WTC11 (cell line): Measurements from ENCODE around the gene TBRG4.

ENCODE experiments used
- CREB1 ChIP-seq: sonication (generic); formaldehyde crosslinking; IDR thresholded peaks from 2 replicates; pipeline ENCODE4 v1.8.0; 2023; ENCODE audit warnings: mild to moderate bottlenecking, missing genetic modification reagents
- FOXK1 ChIP-seq: sonication (generic); formaldehyde crosslinking; IDR thresholded peaks from 2 replicates; pipeline ENCODE4 v1.8.0; 2022; ENCODE audit warnings: mild to moderate bottlenecking, moderate library complexity, missing genetic modification reagents
- IRF2 ChIP-seq: sonication (generic); formaldehyde crosslinking; IDR thresholded peaks from 2 replicates; pipeline ENCODE4 v1.8.0; 2022; ENCODE audit warnings: low read depth, missing genetic modification reagents, borderline replicate concordance
- MXD4 ChIP-seq: fragments of 250-450 bp; sonication (Bioruptor Pico); IDR thresholded peaks from 2 replicates; pipeline ENCODE4 v1.8.0; 2021; ENCODE audit warnings: mild to moderate bottlenecking, moderate library complexity, borderline replicate concordance
- SP1 ChIP-seq: sonication (generic); formaldehyde crosslinking; conservative IDR thresholded peaks from 2 replicates; pipeline ENCODE4 v1.8.1; 2022; ENCODE audit warnings: missing genetic modification reagents
- TCF7 ChIP-seq: sonication (generic); formaldehyde crosslinking; IDR thresholded peaks from 2 replicates; pipeline ENCODE4 v1.8.0; 2022; ENCODE audit warnings: mild to moderate bottlenecking, low read depth, missing genetic modification reagents, moderate library complexity
- TEAD4 ChIP-seq: sonication (generic); formaldehyde crosslinking; IDR thresholded peaks from 2 replicates; pipeline ENCODE4 v1.8.0; 2022; ENCODE audit warnings: mild to moderate bottlenecking, missing genetic modification reagents
- TF ChIP-seq, protein P1 (sequence below): fragments of 200-600 bp; IDR thresholded peaks from 2 replicates; pipeline ENCODE4 v1.8.0; 2022; ENCODE audit warnings: antibody characterized with exemption
- TF ChIP-seq, protein P2 (sequence below): sonication (generic); formaldehyde crosslinking; IDR thresholded peaks from 2 replicates; pipeline ENCODE4 v1.8.1; 2022; ENCODE audit warnings: low read depth, mild to moderate bottlenecking, moderate library complexity, missing genetic modification reagents, borderline replicate concordance
- TF ChIP-seq, protein P3 (sequence below): sonication (generic); formaldehyde crosslinking; IDR thresholded peaks from 2 replicates; pipeline ENCODE4 v1.8.1; 2022; ENCODE audit warnings: low read depth, missing genetic modification reagents, borderline replicate concordance
- TF ChIP-seq, protein P4 (sequence below): sonication (generic); formaldehyde crosslinking; IDR thresholded peaks from 2 replicates; pipeline ENCODE4 v1.8.1; 2023; ENCODE audit warnings: mild to moderate bottlenecking, missing genetic modification reagents, moderate library complexity
- TF ChIP-seq, protein P5 (sequence below): sonication (generic); formaldehyde crosslinking; IDR thresholded peaks from 2 replicates; pipeline ENCODE4 v1.8.0; 2022; ENCODE audit warnings: mild to moderate bottlenecking, missing genetic modification reagents
- TF ChIP-seq, protein P6 (sequence below): sonication (generic); formaldehyde crosslinking; IDR thresholded peaks from 2 replicates; pipeline ENCODE4 v1.8.0; 2022; ENCODE audit warnings: mild to moderate bottlenecking, missing genetic modification reagents
- TF ChIP-seq, protein P7 (sequence below): sonication (generic); formaldehyde crosslinking; conservative IDR thresholded peaks from 2 replicates; pipeline ENCODE4 v1.8.1; 2022; ENCODE audit warnings: mild to moderate bottlenecking, missing genetic modification reagents

DNA sequence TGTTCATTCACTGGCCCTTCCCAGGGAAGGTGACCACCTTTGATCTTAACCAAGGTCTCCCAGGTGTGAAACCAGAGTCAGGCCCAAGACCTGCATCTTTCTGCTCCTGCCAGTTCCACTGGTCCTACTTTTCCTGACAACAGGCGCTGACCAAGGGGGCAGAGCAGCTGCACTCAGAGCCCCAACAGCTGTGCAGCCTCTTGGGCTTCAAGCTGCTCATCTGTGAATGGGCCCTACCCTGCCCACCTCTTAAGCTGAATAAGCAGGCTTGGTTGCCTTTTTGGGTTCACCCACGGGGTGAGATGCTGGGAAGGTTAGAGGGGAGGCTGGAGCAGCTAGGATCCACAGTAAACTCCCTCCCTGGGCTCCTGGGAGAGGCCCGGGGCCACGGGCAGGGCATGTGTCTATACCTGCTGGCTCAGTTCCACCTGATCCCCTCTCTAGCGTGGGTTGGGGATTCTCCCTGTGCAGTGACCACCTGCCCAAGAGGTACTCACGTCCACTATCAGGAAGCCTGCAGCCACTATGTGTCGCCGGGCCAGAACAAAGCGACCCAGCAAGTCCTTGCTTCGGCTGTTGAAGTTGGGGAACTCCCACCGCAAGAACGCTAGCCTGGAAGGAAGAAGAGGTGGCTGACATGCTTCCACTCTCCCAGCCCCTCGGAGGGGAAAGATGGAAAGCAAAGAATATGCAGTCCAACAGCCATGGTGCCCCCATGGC is 10.6 kb downstream of the TBRG4 start:
- TF ChIP-seq, protein P1, sequence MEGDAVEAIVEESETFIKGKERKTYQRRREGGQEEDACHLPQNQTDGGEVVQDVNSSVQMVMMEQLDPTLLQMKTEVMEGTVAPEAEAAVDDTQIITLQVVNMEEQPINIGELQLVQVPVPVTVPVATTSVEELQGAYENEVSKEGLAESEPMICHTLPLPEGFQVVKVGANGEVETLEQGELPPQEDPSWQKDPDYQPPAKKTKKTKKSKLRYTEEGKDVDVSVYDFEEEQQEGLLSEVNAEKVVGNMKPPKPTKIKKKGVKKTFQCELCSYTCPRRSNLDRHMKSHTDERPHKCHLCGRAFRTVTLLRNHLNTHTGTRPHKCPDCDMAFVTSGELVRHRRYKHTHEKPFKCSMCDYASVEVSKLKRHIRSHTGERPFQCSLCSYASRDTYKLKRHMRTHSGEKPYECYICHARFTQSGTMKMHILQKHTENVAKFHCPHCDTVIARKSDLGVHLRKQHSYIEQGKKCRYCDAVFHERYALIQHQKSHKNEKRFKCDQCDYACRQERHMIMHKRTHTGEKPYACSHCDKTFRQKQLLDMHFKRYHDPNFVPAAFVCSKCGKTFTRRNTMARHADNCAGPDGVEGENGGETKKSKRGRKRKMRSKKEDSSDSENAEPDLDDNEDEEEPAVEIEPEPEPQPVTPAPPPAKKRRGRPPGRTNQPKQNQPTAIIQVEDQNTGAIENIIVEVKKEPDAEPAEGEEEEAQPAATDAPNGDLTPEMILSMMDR: no peak
- TF ChIP-seq, protein P2, sequence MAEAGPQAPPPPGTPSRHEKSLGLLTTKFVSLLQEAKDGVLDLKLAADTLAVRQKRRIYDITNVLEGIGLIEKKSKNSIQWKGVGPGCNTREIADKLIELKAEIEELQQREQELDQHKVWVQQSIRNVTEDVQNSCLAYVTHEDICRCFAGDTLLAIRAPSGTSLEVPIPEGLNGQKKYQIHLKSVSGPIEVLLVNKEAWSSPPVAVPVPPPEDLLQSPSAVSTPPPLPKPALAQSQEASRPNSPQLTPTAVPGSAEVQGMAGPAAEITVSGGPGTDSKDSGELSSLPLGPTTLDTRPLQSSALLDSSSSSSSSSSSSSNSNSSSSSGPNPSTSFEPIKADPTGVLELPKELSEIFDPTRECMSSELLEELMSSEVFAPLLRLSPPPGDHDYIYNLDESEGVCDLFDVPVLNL (CRISPR knock-in tag): no peak
- TF ChIP-seq, protein P3, sequence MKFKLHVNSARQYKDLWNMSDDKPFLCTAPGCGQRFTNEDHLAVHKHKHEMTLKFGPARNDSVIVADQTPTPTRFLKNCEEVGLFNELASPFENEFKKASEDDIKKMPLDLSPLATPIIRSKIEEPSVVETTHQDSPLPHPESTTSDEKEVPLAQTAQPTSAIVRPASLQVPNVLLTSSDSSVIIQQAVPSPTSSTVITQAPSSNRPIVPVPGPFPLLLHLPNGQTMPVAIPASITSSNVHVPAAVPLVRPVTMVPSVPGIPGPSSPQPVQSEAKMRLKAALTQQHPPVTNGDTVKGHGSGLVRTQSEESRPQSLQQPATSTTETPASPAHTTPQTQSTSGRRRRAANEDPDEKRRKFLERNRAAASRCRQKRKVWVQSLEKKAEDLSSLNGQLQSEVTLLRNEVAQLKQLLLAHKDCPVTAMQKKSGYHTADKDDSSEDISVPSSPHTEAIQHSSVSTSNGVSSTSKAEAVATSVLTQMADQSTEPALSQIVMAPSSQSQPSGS (CRISPR knock-in tag): no peak
- TF ChIP-seq TEAD4 (no peak), CREB1 (CRISPR knock-in tag) (no peak), FOXK1 (no peak), SP1 (CRISPR knock-in tag) (no peak), IRF2 (CRISPR knock-in tag) (no peak), MXD4 (CRISPR knock-in tag) (no peak), TCF7 (CRISPR knock-in tag) (no peak)
- TF ChIP-seq, protein P4, sequence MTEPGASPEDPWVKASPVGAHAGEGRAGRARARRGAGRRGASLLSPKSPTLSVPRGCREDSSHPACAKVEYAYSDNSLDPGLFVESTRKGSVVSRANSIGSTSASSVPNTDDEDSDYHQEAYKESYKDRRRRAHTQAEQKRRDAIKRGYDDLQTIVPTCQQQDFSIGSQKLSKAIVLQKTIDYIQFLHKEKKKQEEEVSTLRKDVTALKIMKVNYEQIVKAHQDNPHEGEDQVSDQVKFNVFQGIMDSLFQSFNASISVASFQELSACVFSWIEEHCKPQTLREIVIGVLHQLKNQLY (CRISPR knock-in tag): no peak
- TF ChIP-seq, protein P5, sequence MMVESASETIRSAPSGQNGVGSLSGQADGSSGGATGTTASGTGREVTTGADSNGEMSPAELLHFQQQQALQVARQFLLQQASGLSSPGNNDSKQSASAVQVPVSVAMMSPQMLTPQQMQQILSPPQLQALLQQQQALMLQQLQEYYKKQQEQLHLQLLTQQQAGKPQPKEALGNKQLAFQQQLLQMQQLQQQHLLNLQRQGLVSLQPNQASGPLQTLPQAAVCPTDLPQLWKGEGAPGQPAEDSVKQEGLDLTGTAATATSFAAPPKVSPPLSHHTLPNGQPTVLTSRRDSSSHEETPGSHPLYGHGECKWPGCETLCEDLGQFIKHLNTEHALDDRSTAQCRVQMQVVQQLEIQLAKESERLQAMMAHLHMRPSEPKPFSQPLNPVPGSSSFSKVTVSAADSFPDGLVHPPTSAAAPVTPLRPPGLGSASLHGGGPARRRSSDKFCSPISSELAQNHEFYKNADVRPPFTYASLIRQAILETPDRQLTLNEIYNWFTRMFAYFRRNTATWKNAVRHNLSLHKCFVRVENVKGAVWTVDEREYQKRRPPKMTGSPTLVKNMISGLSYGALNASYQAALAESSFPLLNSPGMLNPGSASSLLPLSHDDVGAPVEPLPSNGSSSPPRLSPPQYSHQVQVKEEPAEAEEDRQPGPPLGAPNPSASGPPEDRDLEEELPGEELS (CRISPR knock-in tag): no peak
- TF ChIP-seq, protein P6, sequence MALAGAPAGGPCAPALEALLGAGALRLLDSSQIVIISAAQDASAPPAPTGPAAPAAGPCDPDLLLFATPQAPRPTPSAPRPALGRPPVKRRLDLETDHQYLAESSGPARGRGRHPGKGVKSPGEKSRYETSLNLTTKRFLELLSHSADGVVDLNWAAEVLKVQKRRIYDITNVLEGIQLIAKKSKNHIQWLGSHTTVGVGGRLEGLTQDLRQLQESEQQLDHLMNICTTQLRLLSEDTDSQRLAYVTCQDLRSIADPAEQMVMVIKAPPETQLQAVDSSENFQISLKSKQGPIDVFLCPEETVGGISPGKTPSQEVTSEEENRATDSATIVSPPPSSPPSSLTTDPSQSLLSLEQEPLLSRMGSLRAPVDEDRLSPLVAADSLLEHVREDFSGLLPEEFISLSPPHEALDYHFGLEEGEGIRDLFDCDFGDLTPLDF (CRISPR knock-in tag): no peak
- TF ChIP-seq, protein P7, sequence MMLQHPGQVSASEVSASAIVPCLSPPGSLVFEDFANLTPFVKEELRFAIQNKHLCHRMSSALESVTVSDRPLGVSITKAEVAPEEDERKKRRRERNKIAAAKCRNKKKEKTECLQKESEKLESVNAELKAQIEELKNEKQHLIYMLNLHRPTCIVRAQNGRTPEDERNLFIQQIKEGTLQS (CRISPR knock-in tag): no peak
